Measurements from ENCODE around the gene HLA-F.

GRCh38 chr6:29734046-29735018, 11.1 kb downstream of the HLA-F start:
- no peak for TF ChIP-seq CTCF (IDR thresholded peaks at IDR 0.05)
- no peak for TF ChIP-seq POLR2A (IDR thresholded peaks at IDR 0.05)
- no peak for TF ChIP-seq EP300 (IDR thresholded peaks at IDR 0.05)
